8988T (cell line): ENCODE measurements around the gene ITIH3.

Experiments used
- DNase-seq: peaks from one replicate; pipeline ENCODE4 v3.0.0; 2011

The ITIH3 gene

GRCh38 chr3:52845157-52845556 is 50.6 kb downstream of the ITIH3 start:
- no peak for DNase-seq

GRCh38 chr3:52845691-52846431 is 51.3 kb downstream of the ITIH3 start:
- peak; percentile 57 for DNase-seq

- DNase-seq: no peak
Observed at GRCh38 chr3:52846432-52846965, 51.9 kb downstream of the ITIH3 start.

GRCh38 chr3:52847241-52847640 is 52.6 kb downstream of the ITIH3 start:
- no peak for DNase-seq

- no peak for DNase-seq
Observed at GRCh38 chr3:52847726-52848125, 53.1 kb downstream of the ITIH3 start.

- no peak for DNase-seq
Observed at GRCh38 chr3:52848617-52849016, 54.0 kb downstream of the ITIH3 start.

GRCh38 chr3:52849656-52850055 is 55.1 kb downstream of the ITIH3 start:
- DNase-seq: no peak

GRCh38 chr3:52851348-52851747 is 56.8 kb downstream of the ITIH3 start:
- peak; percentile 88 for DNase-seq

- DNase-seq: no peak
Observed at GRCh38 chr3:52852419-52852818, 57.8 kb downstream of the ITIH3 start.

- DNase-seq: no peak
Observed at GRCh38 chr3:52854013-52854412, 59.4 kb downstream of the ITIH3 start.

- DNase-seq: no peak
Observed at GRCh38 chr3:52856666-52857065, 62.1 kb downstream of the ITIH3 start.

- DNase-seq: no peak
Observed at GRCh38 chr3:52857133-52857532, 62.5 kb downstream of the ITIH3 start.

- DNase-seq: no peak
Observed at GRCh38 chr3:52857864-52858263, 63.3 kb downstream of the ITIH3 start.
